Ammon's horn (tissue), 1 donor: ENCODE results near the gene SOAT2.
"Not testable (repeated sequence)": the region's sequence is repeated elsewhere in the genome, so short reads cannot be mapped to it uniquely, and the experiment has no call there.

Source experiments
- DNase-seq: peaks from one replicate; pipeline ENCODE4 v3.0.0-alpha.2; 2016; ENCODE audit warnings: low spot score

Gene SOAT2

DNA sequence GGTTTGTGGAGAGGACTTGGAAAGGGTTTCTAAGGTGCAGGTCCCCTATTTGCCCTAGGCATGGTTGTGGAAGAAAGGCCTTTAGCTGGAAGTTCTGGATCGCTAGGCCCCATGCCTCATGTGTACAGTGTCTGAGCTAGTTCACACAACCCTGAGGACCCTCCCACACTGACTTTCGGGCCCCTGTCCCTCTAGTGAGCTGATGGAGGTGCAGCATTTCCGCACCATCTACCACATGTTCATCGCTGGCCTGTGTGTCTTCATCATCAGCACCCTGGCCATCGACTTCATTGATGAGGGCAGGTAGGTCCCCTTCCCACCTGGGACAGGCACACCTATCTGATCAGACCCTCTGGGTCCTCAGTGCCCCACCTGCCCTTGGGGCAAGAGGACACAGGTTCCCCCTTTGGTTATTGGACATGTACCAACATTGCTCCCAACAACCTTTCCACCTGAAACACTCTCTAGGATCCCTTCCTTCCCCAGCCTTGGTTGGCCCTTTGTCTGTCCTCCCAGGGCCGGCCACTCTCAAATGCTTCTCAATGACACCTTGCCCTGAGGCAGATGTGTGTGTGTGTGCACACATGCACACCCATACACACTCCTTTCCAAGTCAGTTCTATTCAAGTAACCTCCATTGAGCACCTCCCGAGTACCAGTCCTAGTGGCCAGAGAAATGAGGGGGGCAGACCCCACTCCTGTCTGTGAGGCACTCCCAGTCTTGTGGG is 2.6 kb downstream of the SOAT2 start:
- DNase-seq, result no peak

- DNase-seq, result no peak
Observed at GRCh38 chr12:53107122-53107521, 3.8 kb downstream of the SOAT2 start.

DNA sequence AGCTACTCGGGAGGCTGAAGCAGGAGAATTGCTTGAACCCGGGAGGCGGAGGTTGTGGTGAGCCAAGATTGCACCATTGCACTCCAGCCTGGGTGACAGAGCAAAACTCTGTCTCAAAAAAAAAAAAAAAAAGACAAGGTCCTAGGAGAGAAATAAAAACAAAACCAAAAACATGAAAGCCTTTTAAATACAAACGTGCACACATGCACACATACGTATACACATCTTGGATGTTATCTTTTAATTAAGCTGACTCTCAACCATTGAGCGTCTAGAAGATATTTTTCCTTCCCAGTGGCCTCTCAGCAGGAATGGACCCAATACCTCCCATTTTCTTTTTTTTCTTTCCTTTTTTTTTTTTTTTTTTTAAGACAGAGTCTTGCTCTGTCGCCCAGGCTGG is 9.1 kb downstream of the SOAT2 start:
- DNase-seq, result not testable (repeated sequence)

GRCh38 chr12:53113136-53113705 is 9.9 kb downstream of the SOAT2 start:
- no peak for DNase-seq

- no peak for DNase-seq
Observed at GRCh38 chr12:53113951-53114350, 10.7 kb downstream of the SOAT2 start.

DNA sequence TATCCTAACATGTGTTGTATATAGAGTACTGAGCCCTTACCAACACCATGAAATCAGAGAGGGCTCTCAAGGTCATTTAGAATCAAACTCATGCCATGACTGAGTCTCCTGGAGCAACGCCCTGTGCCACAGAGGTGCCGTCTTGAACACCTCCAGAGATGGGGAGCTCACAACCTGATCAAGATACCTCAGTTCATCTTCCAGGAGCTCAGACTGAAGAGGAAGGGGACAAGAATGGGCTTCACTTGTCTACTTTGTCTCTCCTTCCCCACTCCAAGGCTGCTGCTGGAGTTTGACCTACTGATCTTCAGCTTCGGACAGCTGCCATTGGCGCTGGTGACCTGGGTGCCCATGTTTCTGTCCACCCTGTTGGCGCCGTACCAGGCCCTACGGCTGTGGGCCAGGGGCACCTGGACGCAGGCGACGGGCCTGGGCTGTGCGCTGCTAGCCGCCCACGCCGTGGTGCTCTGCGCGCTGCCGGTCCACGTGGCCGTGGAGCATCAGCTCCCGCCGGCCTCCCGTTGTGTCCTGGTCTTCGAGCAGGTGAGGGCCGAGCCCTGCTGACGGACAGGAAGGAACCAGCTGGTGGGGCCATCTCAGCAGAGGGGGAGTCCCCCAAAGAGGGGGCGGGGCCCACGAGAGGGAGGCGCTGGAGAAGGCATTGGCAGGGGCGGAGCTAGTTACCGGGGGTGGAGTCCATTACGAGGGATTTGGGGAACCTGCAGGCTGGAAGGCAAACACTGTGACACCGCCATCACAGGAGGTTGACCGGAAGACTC is 12.0 kb downstream of the SOAT2 start:
- DNase-seq, result no peak

DNA sequence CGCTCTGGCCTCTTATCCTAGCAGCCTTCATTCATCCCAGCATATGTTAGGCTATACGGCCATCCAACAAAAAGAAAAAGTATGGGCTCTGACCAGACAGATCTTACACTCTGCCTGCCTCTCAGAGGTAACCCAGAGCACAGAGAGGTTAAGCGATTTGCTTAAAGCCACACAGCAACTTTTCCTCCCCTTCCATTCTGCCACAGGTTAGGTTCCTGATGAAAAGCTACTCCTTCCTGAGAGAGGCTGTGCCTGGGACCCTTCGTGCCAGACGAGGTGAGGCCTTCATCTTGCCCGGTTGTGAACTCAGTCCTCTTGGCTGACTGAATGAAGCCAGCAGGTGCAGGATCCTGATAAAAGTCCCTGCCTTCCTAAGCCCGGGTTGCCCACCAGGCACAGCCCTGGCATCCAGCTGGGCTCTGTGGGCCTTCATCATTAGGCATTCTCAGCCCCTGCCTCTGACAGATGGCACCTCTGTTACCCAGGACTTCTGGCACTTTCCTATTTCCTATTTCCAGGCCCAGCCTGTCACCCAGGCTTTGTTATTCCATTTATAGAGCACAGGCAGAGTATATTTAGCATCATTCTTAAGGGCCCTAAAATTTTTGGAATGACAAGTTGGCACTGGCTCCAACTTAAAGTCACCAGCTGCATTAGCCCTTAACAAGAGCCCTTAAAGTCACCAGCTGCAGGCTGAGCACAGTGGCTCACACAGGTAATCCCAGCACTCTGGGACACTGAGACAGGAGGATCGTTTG is 12.8 kb downstream of the SOAT2 start:
- DNase-seq, result no peak

- DNase-seq, result no peak
Observed at GRCh38 chr12:53118751-53119300, 15.5 kb downstream of the SOAT2 start.

DNA sequence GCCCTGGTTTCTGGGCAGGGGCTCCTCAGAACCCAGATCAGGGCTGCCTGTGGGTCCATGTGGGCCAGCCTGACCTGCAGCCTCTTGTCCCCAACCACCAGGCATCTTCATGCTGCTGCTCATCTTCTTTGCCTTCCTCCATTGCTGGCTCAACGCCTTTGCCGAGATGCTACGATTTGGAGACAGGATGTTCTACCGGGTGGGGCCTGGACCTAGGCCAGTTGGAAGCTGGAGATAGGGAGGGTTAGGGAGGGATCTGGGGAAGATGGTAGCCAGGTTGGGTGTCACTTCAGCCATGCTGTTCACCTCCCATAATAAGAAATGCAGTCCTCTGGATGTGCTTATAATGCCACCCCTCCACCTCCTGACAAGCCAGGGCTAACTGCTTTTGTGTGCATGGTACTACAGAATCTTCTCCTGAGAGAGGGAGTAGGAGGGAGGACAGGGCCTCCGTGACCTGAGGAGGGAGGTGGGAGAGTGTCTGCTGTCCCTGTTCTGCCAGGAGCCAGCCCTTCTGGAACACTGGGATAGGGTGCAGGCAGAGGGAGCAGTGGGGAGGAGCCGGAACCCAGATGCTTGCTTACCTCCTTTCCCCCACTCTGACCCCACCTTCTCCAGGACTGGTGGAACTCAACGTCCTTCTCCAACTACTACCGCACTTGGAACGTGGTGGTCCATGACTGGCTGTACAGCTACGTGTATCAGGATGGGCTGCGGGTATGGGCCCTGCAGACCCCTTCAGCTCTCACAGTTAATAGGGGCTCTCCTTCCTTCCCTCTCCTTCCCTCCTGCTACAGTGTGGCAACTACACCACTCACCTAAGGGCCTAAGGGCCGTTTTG is 17.6 kb downstream of the SOAT2 start:
- no peak for DNase-seq

- DNase-seq, result no peak
Observed at GRCh38 chr12:53122961-53123468, 19.7 kb downstream of the SOAT2 start.

GRCh38 chr12:53123578-53124351 is 20.5 kb downstream of the SOAT2 start:
- no peak for DNase-seq

GRCh38 chr12:53124352-53124723 is 21.1 kb downstream of the SOAT2 start:
- no peak for DNase-seq

- no peak for DNase-seq
Observed at GRCh38 chr12:53127169-53127568, 23.9 kb downstream of the SOAT2 start.

DNA sequence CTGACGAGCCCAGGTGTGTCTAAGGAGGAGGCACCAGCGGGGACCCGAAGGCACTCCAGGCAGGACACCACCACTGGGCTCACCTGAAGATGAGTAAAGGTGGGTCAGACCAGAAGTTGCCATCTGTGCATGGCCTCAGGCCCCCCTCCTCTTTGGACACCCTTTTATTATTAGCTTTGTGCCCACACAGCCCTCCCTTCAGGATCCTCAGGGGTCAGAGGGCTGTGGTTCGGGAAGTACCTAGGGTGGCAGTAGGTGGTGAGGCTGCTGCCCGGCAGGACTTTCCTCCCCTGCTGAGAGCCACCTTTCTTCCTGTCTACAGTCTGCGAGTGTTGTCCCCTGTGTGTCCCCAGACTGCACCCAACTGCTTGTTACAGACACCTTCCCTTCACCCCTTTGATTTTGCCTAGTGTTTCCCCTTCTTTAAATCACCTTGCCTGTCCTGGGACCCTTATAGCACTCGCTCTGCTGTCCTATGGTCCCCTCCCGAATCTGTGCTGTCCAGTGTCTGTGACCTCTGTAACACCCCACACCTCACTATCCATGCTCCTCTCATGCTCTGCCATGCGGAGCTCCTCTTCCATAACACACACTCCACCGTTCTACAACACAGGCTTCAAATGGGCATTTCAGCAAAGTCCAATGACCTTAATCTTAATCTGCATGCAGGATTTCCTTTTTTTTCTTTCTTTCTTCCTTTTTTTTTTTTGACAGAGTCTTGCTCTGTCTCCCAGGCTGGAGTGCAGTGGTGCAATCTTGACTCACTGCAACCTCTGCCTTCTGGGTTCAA is 25.7 kb downstream of the SOAT2 start:
- DNase-seq, result no peak

DNA sequence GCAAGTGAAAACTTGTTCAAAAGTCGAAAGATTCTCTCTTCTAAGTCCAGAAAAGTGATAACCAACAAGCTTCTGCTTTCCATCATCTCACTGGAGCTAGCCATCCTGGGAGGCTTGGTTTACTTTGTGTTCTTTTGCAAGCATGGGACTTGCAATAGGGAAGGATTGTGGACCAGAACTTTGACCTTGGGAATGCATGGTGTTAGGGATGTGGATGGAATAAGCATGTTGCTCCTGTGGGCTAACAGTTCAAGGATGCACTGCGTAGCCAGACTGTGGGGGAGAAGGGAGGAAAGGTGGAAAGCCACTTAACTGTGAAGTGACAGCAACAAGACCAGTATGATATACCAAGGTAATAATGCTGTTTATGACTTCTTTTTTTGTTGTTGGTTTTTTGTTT is 28.6 kb downstream of the SOAT2 start:
- DNase-seq, result no peak

- DNase-seq, result no peak
Observed at GRCh38 chr12:53133722-53134121, 30.4 kb downstream of the SOAT2 start.

DNA sequence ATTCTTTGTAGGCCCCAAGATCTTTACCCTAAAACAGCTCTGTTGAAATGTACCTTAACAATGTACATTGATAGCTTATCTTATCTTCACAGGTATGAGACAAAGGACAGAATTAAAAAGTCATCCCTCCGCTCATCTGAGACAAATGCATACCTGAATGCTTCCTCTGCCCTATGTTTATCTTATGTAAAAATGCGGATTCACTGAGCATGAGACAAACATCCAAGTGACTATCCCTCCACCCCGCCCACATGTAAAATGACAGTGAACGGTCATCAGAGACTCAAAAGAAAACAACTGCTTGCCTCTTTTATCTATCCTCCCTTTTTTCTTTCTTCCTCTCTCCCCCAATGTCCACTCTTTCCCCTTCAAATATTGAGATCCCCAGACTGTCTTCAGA is 40.1 kb downstream of the SOAT2 start:
- DNase-seq, result no peak

DNA sequence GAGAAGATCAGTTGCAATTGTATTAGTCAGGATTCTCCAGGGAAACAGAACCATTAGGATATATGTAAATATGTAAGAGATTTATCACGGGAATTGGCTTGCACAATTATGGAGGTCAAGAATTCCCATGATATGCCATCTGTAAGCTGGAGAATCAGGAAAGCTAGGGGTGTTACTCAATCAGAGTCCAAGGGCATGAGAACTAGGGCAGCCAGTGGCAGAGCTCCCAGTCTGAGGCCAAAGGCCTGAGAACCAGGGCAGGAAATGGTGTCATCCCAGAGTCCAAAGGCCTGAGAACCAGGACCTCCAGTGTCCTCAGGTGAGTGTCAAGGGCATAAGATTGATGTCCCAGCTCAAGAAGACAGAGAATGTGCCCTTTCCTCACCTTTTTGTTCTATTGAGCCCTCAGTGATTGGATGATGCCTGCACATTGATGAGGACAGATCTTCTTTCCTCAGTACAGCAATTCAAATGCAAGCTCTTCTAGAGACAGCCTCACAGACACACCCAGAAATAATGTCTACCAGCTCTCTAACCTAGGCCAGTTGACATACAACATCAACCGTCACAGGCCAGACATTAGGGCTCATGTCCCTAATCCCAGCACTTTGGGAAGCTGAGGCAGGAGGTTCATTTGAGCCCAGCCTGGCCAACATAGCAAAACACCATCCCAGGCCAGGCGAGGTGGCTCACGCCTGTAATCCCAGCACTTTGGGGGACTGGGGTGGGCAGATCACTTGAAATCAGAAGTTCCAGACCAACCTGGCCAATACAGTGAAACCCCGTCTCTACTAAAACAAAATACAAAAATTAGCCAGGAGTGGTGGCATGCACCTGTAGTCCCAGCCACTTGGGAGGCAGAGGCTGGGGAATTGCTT is 42.3 kb downstream of the SOAT2 start:
- DNase-seq, result no peak
